HL-60 (cell line): ENCODE results near the gene MAD1L1. TPM values are rescaled to one million over a fixed set of nuclear protein-coding genes. Genes with fewer than 3 reads are reported as not detected.

Source experiments
- DNase-seq, 2 experiments: peaks; one replicate each; pipeline ENCODE4 v3.0.0-alpha.2; 2010 to 2020; ENCODE audit warnings: low read depth in 1 of 2, low spot score in 1 of 2
- H3K27ac ChIP-seq: fragments of 250-450 bp; sonication (Bioruptor Pico); replicated peaks from 2 replicates; pipeline ENCODE4 v1.5.1; 2020; ENCODE audit warnings: mild to moderate bottlenecking, moderate library complexity
- H3K27me3 ChIP-seq: fragments of 250-450 bp; sonication (Bioruptor Pico); 2 replicates; pipeline ENCODE4 v1.5.1; 2021; ENCODE audit warnings: mild to moderate bottlenecking, moderate library complexity; ENCODE audit not compliant: insufficient read depth, poor library complexity, severe bottlenecking
- H3K4me3 ChIP-seq: replicated peaks from 2 replicates; pipeline ENCODE4 v1.5.1; 2011; ENCODE audit warnings: mild to moderate bottlenecking, control low read depth, low read length; ENCODE audit not compliant: insufficient read depth
- CTCF ChIP-seq: IDR thresholded peaks from one replicate; pipeline ENCODE4 v1.5.1; 2011; ENCODE audit warnings: low read length, control low read depth, inconsistent platforms; ENCODE audit not compliant: insufficient read depth
- GABPA ChIP-seq: IDR thresholded peaks from 2 replicates; pipeline ENCODE4 v1.6.1; 2012; ENCODE audit warnings: low read depth
- POLR2AphosphoS5 ChIP-seq: IDR thresholded peaks from 2 replicates; pipeline ENCODE4 v1.6.1; 2012; ENCODE audit warnings: low read depth
- SPI1 ChIP-seq: IDR thresholded peaks from 2 replicates; pipeline ENCODE4 v1.6.1; 2012; ENCODE audit warnings: low read depth, mild to moderate bottlenecking, borderline replicate concordance
- microRNA-seq: library from miRNA; unstranded; fragments of <30 nt; microRNA quantifications from one replicate; pipeline ENCODE4, GENCODE V29; 2018
- TF ChIP-seq, protein P1 (sequence below): IDR thresholded peaks from 2 replicates; pipeline ENCODE4 v1.6.1; 2012; ENCODE audit warnings: low read depth; ENCODE audit not compliant: insufficient replicate concordance

The MAD1L1 gene

DNA sequence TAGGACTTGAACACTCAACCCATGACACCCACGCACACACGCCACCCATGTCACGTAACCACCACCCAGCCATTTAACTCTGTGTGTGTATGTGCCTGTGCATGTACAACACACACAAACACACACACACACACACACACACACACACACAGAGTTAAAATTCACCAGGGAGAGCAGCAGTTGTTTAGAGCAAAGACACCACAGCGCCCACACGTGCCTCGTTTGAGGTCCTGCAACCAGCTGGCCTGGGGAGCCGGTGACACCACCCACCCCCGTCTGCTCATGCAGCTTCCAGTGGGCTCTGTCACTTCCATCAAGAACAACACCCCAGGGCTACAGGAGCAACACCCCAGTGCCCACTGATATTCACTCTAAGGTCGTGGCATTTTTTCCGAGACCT, 465.2 kb downstream of the MAD1L1 start:
- no peak overlapping the region for H3K27ac ChIP-seq
- no peak for TF ChIP-seq CTCF
- TF ChIP-seq GABPA: no peak
- no peak for TF ChIP-seq POLR2AphosphoS5
- TF ChIP-seq, protein P1, sequence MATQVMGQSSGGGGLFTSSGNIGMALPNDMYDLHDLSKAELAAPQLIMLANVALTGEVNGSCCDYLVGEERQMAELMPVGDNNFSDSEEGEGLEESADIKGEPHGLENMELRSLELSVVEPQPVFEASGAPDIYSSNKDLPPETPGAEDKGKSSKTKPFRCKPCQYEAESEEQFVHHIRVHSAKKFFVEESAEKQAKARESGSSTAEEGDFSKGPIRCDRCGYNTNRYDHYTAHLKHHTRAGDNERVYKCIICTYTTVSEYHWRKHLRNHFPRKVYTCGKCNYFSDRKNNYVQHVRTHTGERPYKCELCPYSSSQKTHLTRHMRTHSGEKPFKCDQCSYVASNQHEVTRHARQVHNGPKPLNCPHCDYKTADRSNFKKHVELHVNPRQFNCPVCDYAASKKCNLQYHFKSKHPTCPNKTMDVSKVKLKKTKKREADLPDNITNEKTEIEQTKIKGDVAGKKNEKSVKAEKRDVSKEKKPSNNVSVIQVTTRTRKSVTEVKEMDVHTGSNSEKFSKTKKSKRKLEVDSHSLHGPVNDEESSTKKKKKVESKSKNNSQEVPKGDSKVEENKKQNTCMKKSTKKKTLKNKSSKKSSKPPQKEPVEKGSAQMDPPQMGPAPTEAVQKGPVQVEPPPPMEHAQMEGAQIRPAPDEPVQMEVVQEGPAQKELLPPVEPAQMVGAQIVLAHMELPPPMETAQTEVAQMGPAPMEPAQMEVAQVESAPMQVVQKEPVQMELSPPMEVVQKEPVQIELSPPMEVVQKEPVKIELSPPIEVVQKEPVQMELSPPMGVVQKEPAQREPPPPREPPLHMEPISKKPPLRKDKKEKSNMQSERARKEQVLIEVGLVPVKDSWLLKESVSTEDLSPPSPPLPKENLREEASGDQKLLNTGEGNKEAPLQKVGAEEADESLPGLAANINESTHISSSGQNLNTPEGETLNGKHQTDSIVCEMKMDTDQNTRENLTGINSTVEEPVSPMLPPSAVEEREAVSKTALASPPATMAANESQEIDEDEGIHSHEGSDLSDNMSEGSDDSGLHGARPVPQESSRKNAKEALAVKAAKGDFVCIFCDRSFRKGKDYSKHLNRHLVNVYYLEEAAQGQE: no peak
- TF ChIP-seq SPI1: no peak
- H3K4me3 ChIP-seq: no peak overlapping the region
- no peaks in the 10 kb centered on the region for H3K27me3 ChIP-seq
- DNase-seq: no peak

Small RNA genes within 50 kb of the gene (microRNA-seq; reads per million reads assigned to microRNA genes)
- gene MIR4655 (2.4 reads per million), gene MIR6836 (not detected)
